ENCODE measurements around the gene SPRED2. TPM values are rescaled to one million over a fixed set of nuclear protein-coding genes. Genes with fewer than 3 reads are reported as not detected.

SPRED2 gene
- total RNA-seq, 1 donor from 2014 or later: 46.3 TPM

DNA sequence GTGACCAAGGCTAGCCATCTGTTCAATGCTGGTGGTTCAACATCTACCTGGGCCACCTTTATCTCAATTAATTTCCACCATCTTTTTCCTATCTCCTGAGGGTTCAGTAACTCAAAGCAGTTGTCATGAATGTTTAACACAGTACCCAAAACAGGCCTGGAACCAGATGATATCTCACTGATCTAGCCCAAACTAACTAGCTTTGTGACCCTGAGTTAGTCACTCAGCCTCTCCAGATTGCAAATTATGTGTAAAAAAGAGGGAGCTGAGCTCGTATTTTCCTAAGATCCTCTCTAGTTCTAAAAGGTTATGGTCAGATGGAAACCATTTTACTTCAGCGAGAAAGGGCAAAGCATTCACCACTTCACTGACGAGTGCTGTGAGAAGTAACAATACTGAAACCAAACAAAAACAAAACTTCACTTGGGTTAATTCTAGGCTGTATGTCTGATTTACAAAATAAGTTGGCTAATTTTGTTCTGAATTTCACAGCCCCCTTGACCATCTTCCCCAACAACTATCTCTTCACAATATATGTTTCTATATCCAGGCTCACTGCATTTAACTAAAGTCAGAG, 14.8 kb downstream of the SPRED2 start:
- no peak for DNase-seq (ENCODE audit: extremely low spot score, unreplicated experiment)
- Mint-ChIP-seq H3K27ac (ENCODE audit: unreplicated experiment) (no peak overlapping the region), H3K27me3 (ENCODE audit: unreplicated experiment) (no peaks in the 10 kb centered on the region), H3K36me3 (ENCODE audit: unreplicated experiment) (no peaks in the 10 kb centered on the region), H3K4me1 (ENCODE audit: unreplicated experiment) (peaks cover 32% of the 10 kb centered on the region), H3K4me3 (ENCODE audit: unreplicated experiment) (no peak overlapping the region), H3K9me3 (ENCODE audit: unreplicated experiment) (no peaks in the 10 kb centered on the region)
- TF ChIP-seq, protein P1, sequence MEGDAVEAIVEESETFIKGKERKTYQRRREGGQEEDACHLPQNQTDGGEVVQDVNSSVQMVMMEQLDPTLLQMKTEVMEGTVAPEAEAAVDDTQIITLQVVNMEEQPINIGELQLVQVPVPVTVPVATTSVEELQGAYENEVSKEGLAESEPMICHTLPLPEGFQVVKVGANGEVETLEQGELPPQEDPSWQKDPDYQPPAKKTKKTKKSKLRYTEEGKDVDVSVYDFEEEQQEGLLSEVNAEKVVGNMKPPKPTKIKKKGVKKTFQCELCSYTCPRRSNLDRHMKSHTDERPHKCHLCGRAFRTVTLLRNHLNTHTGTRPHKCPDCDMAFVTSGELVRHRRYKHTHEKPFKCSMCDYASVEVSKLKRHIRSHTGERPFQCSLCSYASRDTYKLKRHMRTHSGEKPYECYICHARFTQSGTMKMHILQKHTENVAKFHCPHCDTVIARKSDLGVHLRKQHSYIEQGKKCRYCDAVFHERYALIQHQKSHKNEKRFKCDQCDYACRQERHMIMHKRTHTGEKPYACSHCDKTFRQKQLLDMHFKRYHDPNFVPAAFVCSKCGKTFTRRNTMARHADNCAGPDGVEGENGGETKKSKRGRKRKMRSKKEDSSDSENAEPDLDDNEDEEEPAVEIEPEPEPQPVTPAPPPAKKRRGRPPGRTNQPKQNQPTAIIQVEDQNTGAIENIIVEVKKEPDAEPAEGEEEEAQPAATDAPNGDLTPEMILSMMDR (IDR thresholded peaks at IDR 0.05): no peak

DNA sequence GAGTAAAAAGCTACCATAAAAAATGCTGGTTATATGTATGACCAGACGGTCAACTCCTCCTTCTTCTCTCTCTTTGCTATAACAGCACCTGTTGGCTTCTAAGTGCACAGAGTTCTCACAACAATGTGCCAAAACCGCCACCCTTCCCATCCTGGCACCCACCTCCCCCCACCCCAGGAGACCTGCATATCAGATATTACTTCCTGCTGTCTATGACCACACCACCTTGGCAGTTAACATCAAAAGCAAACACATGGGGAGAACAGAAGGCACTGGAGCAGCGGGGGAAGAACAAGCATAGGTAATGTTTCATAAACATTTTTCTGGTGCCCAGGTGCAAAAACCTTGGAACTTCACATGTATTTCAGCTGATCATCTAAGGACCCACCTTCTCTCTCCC, 15.5 kb downstream of the SPRED2 start:
- no peak overlapping the region for H3K27ac Mint-ChIP-seq (ENCODE audit: unreplicated experiment)
- no peak for DNase-seq (ENCODE audit: extremely low spot score, unreplicated experiment)
- H3K27me3 Mint-ChIP-seq (ENCODE audit: unreplicated experiment): no peaks in the 10 kb centered on the region
- H3K4me1 Mint-ChIP-seq (ENCODE audit: unreplicated experiment): peaks cover 30% of the 10 kb centered on the region
- H3K9me3 Mint-ChIP-seq (ENCODE audit: unreplicated experiment): no peaks in the 10 kb centered on the region
- H3K4me3 Mint-ChIP-seq (ENCODE audit: unreplicated experiment): no peak overlapping the region
- TF ChIP-seq, protein P1 (IDR thresholded peaks at IDR 0.05): no peak
- H3K36me3 Mint-ChIP-seq (ENCODE audit: unreplicated experiment): no peaks in the 10 kb centered on the region

DNA sequence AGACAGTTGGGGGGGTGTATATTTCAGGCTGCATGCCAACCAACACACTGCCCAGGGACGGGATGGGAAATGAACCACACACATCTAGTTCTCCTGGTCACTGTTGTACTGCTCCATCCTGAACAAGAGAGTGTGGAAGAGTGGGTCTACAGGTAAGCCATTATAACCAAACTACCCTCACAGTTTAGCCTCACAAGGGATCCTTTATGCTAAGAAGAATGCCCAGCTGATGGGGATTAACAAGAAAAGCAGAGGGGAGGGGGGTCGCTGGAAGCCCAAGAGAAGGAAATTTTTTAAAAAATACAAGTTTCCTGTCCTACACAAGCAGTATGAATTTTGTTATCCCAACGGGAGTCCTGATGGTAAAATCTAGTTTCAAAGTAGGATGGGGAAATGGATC, 16.1 kb downstream of the SPRED2 start:
- H3K27ac Mint-ChIP-seq (ENCODE audit: unreplicated experiment): no peak overlapping the region
- no peaks in the 10 kb centered on the region for H3K36me3 Mint-ChIP-seq (ENCODE audit: unreplicated experiment)
- no peak overlapping the region for H3K4me3 Mint-ChIP-seq (ENCODE audit: unreplicated experiment)
- TF ChIP-seq, protein P1 (IDR thresholded peaks at IDR 0.05): no peak
- H3K4me1 Mint-ChIP-seq (ENCODE audit: unreplicated experiment): peaks cover 24% of the 10 kb centered on the region
- no peaks in the 10 kb centered on the region for H3K9me3 Mint-ChIP-seq (ENCODE audit: unreplicated experiment)
- DNase-seq (ENCODE audit: extremely low spot score, unreplicated experiment): no peak
- no peaks in the 10 kb centered on the region for H3K27me3 Mint-ChIP-seq (ENCODE audit: unreplicated experiment)

DNA sequence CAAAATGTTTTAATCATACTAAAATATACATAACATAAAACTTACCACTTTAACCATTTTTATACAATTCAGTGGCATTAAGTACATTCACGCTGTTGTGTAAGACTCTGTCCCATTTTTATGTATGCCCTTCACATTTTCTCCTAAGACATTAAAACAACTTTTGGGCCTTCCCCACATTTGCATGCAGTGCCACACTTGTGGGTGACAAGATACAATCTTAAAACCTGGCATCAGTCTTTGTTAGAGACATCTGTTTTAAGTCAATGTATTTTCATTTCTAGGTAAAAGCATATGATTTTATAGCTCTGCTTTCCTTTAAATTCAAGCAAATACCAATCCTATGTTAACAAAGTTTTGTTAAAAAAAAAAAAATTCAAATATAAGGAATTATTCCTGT, 17.3 kb downstream of the SPRED2 start:
- H3K4me1 Mint-ChIP-seq (ENCODE audit: unreplicated experiment): peaks cover 14% of the 10 kb centered on the region

DNA sequence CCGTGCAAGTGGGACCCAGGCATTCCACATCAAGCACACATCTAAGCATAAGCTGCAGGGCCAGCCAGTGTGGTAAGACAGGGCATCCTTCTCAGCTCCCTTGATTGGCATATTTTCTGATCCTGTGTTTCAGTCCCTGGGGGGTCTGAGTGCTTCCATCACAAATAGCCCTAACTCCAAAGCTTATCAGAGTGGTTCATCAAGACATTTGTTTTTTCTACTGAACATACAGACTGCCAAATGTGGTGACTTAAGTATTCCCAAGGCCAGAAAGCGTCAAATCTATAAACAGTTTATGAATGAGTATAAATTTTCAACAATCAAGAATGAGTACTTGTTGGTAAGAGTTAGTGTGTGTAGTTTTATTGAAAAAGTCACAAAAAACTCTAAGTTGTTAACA, 18.8 kb downstream of the SPRED2 start:
- Mint-ChIP-seq H3K27ac (ENCODE audit: unreplicated experiment) (no peak overlapping the region), H3K4me1 (ENCODE audit: unreplicated experiment) (peaks cover 10% of the 10 kb centered on the region), H3K36me3 (ENCODE audit: unreplicated experiment) (no peaks in the 10 kb centered on the region), H3K27me3 (ENCODE audit: unreplicated experiment) (no peaks in the 10 kb centered on the region), H3K9me3 (ENCODE audit: unreplicated experiment) (no peaks in the 10 kb centered on the region), H3K4me3 (ENCODE audit: unreplicated experiment) (no peak overlapping the region)
- DNase-seq (ENCODE audit: extremely low spot score, unreplicated experiment): no peak
- TF ChIP-seq, protein P1 (IDR thresholded peaks at IDR 0.05): no peak

More for the DNA sequence above, 17.3 kb downstream of the SPRED2 start:
- H3K9me3 Mint-ChIP-seq (ENCODE audit: unreplicated experiment): no peaks in the 10 kb centered on the region
- TF ChIP-seq, protein P1 (IDR thresholded peaks at IDR 0.05): no peak
- no peak overlapping the region for H3K4me3 Mint-ChIP-seq (ENCODE audit: unreplicated experiment)
- no peak overlapping the region for H3K27ac Mint-ChIP-seq (ENCODE audit: unreplicated experiment)
- no peaks in the 10 kb centered on the region for H3K36me3 Mint-ChIP-seq (ENCODE audit: unreplicated experiment)
- no peaks in the 10 kb centered on the region for H3K27me3 Mint-ChIP-seq (ENCODE audit: unreplicated experiment)
- DNase-seq (ENCODE audit: extremely low spot score, unreplicated experiment): no peak

Data from osteocyte (in vitro differentiated cells).